Astrocyte (in vitro differentiated cells and primary cell): ENCODE results near the gene PACSIN3.

Experiments
- EZH2 ChIP-seq: IDR thresholded peaks from 2 replicates; pipeline ENCODE4 v1.6.1; 2012; ENCODE audit warnings: mild to moderate bottlenecking, low read length, inconsistent platforms; ENCODE audit not compliant: insufficient read depth
- TF ChIP-seq, protein P1 (sequence below): IDR thresholded peaks from 2 replicates; pipeline ENCODE4 v1.5.1; 2011; ENCODE audit warnings: low read depth, mild to moderate bottlenecking, inconsistent platforms, low read length, moderate library complexity; ENCODE audit not compliant: insufficient read depth

DNA sequence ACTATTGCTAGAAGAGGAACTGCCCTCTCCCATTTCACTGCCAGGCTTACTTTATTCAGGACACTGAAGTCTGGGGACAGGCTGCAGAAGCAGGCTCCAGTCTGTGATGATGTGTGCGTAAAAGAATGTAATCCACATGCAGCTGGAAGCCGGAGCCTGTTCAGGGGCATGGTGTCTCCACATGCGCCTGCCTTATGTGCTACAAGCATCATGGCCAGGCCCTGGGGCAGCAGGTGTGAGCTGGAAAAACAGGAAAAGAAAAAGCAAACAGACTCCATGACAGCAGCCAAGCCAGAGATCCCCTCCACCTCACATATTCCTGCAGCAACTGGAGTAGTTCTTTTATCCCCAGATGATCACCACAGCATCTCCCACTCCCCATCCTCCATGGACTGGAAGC, 42.9 kb downstream of the PACSIN3 start:
- TF ChIP-seq, protein P1, sequence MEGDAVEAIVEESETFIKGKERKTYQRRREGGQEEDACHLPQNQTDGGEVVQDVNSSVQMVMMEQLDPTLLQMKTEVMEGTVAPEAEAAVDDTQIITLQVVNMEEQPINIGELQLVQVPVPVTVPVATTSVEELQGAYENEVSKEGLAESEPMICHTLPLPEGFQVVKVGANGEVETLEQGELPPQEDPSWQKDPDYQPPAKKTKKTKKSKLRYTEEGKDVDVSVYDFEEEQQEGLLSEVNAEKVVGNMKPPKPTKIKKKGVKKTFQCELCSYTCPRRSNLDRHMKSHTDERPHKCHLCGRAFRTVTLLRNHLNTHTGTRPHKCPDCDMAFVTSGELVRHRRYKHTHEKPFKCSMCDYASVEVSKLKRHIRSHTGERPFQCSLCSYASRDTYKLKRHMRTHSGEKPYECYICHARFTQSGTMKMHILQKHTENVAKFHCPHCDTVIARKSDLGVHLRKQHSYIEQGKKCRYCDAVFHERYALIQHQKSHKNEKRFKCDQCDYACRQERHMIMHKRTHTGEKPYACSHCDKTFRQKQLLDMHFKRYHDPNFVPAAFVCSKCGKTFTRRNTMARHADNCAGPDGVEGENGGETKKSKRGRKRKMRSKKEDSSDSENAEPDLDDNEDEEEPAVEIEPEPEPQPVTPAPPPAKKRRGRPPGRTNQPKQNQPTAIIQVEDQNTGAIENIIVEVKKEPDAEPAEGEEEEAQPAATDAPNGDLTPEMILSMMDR = no peak
- no peak for TF ChIP-seq EZH2
